ENCODE data around the gene DNAH14. TPM values are rescaled to one million over a fixed set of nuclear protein-coding genes. Genes with fewer than 3 reads are reported as not detected.
"Not testable (repeated sequence)": the region's sequence is repeated elsewhere in the genome, so short reads cannot be mapped to it uniquely, and the experiment has no call there.

Gene DNAH14
- total and polyA plus RNA-seq, 9 donors, result 3.7 to 61.4 (median 24.2) TPM

DNA sequence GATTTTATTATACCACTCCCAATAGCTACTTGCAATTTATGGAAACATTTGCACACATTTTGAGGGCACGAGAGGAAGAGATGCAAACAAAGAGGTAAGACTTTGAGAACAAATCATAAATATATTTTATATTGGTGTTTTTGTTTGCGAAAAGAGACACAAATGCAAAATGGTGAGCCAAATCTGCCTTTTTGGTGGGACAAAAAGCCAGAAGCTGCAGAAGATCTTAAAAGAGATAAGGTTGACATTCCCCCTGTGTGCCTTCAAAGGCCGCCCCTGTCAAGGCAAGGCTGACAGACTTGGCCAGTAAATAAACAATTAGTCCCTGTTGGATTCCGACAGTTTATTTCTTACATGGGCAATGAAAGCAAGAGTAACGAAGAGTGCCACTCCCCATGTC is 375.5 kb downstream of the DNAH14 start:
- H3K4me3 ChIP-seq, result no peak overlapping the region
- intact Hi-C loops (cut with DNase I), result no loop called here
- H3K4me1 ChIP-seq (ENCODE audit: insufficient read depth), result no peaks in the 10 kb centered on the region
- WGBS, 3 donors, result 73 to 93% (median 78%) methylated on average over 5 of the region's 5 CpGs
- H3K27ac ChIP-seq, result no peak overlapping the region
- no peaks in the 10 kb centered on the region for H3K9me3 ChIP-seq
- no peaks in the 10 kb centered on the region for H3K27me3 ChIP-seq
- no peak for TF ChIP-seq EP300 (IDR thresholded peaks at IDR 0.05)
- TF ChIP-seq, protein P1, sequence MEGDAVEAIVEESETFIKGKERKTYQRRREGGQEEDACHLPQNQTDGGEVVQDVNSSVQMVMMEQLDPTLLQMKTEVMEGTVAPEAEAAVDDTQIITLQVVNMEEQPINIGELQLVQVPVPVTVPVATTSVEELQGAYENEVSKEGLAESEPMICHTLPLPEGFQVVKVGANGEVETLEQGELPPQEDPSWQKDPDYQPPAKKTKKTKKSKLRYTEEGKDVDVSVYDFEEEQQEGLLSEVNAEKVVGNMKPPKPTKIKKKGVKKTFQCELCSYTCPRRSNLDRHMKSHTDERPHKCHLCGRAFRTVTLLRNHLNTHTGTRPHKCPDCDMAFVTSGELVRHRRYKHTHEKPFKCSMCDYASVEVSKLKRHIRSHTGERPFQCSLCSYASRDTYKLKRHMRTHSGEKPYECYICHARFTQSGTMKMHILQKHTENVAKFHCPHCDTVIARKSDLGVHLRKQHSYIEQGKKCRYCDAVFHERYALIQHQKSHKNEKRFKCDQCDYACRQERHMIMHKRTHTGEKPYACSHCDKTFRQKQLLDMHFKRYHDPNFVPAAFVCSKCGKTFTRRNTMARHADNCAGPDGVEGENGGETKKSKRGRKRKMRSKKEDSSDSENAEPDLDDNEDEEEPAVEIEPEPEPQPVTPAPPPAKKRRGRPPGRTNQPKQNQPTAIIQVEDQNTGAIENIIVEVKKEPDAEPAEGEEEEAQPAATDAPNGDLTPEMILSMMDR (IDR thresholded peaks at IDR 0.05), result no peak
- TF ChIP-seq POLR2A (IDR thresholded peaks at IDR 0.05), result no peak
- no peak for DNase-seq
- no peaks in the 10 kb centered on the region for H3K36me3 ChIP-seq

DNA sequence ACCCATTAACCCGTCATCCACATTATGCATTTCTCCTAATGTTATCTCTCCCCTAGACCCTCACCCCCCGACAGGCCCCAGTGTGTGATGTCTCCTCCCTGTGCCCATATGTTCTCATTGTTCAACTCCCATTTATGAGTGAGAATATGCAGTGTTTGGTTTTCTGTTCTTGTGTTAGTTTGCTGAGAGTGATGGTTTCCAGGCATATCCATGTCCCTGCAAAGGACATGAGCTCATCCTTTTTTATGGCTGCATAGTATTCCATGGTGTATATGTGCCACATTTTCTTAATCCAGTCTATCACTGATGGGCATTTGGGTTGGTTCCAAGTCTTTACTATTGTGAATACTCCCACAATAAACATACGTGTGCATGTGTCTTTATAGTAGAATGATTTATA is 381.1 kb downstream of the DNAH14 start:
- H3K4me1 ChIP-seq (ENCODE audit: insufficient read depth); H3K27ac ChIP-seq; H3K9me3 ChIP-seq; intact Hi-C loops (cut with DNase I); H3K36me3 ChIP-seq; H3K27me3 ChIP-seq; H3K4me3 ChIP-seq; DNase-seq: not testable (repeated sequence)
- WGBS, 3 donors, result 92 to 94% (median 93%) methylated on average over 3 of the region's 3 CpGs

DNA sequence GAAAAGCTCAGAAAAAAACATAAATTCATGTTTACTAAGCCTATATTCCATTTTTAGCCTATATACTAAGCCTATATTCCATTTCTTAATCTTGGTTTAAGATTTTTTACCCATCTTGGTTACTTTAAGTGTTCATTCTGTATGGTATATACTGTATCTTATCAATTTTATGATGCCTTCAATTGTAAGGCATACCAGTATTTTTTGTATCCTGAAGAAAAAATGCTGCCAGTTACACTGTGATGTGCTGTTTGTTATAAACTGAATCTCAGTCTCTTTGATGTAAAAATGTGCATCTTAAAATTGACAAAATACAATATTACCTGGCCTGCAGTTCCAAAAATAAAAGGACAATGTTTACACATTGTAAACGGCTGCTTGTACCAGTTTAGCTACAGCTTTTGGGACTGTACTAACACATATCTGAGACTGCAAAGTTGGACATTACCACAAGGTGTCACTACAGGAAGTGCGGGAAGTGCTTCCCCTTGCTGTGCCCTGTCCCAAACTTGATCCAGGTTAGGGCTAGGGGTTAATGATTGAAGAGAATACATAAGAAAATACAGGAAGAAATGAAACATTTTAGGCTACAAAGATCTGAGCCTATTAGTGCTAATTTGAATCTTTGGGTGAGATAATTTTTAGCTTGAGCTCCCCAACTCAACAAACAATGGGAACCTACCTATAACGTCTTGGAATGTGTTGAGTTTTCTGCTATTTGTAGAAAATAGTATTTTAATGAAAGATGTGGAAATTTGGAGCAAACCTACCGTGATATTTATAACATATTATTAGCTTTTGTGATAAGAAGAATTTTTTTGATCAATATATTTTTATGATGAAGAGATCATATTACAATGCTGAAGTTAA is 389.5 kb downstream of the DNAH14 start:
- TF ChIP-seq, protein P1 (IDR thresholded peaks at IDR 0.05), result peak in 2 of 3 donors; percentile 18 to 28
- no peak for TF ChIP-seq POLR2A (IDR thresholded peaks at IDR 0.05)
- WGBS, 3 donors, result 31 to 39% (median 35%) methylated on average over 4 of the region's 4 CpGs
- DNase-seq, result no peak
- intact Hi-C loops (cut with DNase I), result no loop called here
- H3K27me3 ChIP-seq, result no peaks in the 10 kb centered on the region
- H3K4me1 ChIP-seq (ENCODE audit: insufficient read depth), result no peaks in the 10 kb centered on the region
- H3K27ac ChIP-seq, result no peak overlapping the region
- H3K9me3 ChIP-seq, result no peaks in the 10 kb centered on the region
- H3K4me3 ChIP-seq, result no peak overlapping the region
- no peaks in the 10 kb centered on the region for H3K36me3 ChIP-seq

DNA sequence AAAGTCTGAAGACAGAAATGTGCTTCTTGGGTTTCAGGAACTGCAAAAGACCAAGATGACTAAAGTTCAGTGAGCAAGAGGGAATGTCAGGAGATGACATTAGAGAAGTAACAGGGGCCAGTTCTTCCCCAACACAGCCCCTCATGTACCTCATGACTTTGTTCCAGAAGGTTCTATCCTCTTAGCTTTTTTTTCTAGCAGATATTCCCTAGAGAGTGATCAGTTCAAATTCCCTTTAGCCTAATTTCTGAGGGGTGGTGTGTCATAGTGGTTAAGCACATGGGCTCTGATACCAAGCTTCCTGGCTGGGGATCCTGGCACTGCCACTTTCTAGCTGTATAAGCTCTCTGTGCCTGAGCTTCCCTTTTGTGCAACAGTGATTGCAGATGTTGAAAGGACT is 390.4 kb downstream of the DNAH14 start:
- Histone ChIP-seq H3K27me3 (no peaks in the 10 kb centered on the region), H3K4me3 (no peak overlapping the region), H3K4me1 (ENCODE audit: insufficient read depth) (no peaks in the 10 kb centered on the region), H3K9me3 (no peaks in the 10 kb centered on the region), H3K27ac (no peak overlapping the region), H3K36me3 (no peaks in the 10 kb centered on the region)
- intact Hi-C loops (cut with DNase I), result no loop called here
- no peak for DNase-seq
- no peak for TF ChIP-seq EP300 (IDR thresholded peaks at IDR 0.05)
- TF ChIP-seq, protein P1 (IDR thresholded peaks at IDR 0.05), result no peak
- TF ChIP-seq POLR2A (IDR thresholded peaks at IDR 0.05), result no peak

DNA sequence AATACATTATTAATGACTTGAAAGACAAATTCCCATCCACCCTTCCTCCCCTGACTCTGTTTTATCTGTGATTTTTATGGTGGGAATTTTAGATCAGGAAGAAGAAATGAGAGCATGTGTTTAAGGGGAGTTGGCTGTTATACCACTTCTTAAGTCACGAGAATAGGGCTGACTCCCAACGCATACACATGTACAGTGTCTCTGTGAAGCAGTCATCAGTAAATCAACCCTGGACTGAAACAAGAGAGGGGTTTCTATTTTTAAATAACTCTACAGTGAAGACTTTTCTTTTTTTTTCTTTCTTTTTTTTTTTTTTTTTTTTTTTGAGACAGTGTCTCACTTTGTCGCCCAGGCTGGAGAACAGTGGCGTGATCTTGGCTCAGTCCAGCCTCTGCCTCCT is 392.3 kb downstream of the DNAH14 start:
- H3K27ac ChIP-seq, result no peak overlapping the region
- TF ChIP-seq EP300 (IDR thresholded peaks at IDR 0.05), result no peak
- TF ChIP-seq POLR2A (IDR thresholded peaks at IDR 0.05), result no peak
- TF ChIP-seq, protein P1 (IDR thresholded peaks at IDR 0.05), result no peak
- intact Hi-C loops (cut with DNase I), result no loop called here
- no peak for DNase-seq
- H3K4me3 ChIP-seq, result no peak overlapping the region
- H3K9me3 ChIP-seq, result no peaks in the 10 kb centered on the region
- 80 to 98% (median 95%) methylated on average over 4 of the region's 4 CpGs for WGBS, 3 donors
- H3K36me3 ChIP-seq, result no peaks in the 10 kb centered on the region
- H3K27me3 ChIP-seq, result no peaks in the 10 kb centered on the region
- no peaks in the 10 kb centered on the region for H3K4me1 ChIP-seq (ENCODE audit: insufficient read depth)
